ENCODE measurements around the gene STK32B.

The STK32B gene

DNA sequence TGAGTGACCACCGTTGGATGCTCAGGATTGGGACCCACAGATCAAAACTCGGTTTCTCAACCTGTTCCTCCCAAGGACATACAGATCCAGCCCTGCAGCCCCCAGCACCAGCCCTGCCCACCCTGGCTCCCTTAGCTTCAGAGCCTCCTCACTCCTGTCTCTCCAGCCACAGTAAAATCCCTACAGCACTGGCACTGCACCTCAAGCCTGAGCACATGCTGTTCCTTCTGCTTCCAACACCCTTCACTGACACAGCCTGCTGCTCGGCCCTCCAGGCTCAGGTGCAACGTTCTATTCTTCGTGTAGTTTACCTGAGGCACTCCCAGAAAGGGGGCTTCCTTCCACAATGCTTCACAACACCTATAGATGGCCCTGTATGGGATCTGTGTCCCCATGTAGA, 493.5 kb downstream of the STK32B start:
- CTCF ChIA-PET: no interaction called here
- POLR2A ChIA-PET: no interaction called here
- no peaks in the 10 kb centered on the region for H3K4me1 ChIP-seq (ENCODE audit: control insufficient read depth, insufficient read depth, low read length)

DNA sequence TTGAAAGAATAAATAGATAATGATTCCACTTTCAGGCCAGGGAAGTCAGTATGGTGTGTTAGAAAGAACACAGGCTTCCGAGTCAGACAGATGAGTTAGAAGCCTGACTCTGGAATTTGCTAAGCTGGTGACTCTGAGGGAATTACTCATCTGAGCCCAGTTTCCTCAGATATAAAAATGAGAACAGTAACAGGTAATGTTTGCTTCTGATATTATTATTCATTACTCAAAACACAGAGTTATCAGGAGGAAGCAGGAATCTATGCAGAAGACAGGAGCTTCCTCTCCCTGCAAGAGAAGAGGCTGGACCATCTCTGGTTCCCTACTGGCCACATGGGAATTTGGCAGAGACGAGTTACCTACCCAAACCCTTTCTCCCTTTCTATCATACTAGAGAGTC, 494.0 kb downstream of the STK32B start:
- no peak overlapping the region for H3K27ac ChIP-seq (ENCODE audit: extremely low read depth, low read depth, low read length)
- ChIA-PET CTCF (no interaction called here), POLR2A (no interaction called here)
- no peaks in the 10 kb centered on the region for H3K36me3 ChIP-seq (ENCODE audit: control insufficient read depth in 2 of 2, insufficient read depth in 1 of 2, low read length in 2 of 2)
- H3K4me1 ChIP-seq (ENCODE audit: control insufficient read depth, insufficient read depth, low read length): no peaks in the 10 kb centered on the region
- H3K9me3 ChIP-seq (ENCODE audit: control insufficient read depth, insufficient read depth, low read depth, low read length): no peaks in the 10 kb centered on the region
- no peak overlapping the region for H3K4me3 ChIP-seq (ENCODE audit: low read depth, low read length)
- TF ChIP-seq ZIC2 (tag by site-specific recombination; IDR thresholded peaks at IDR 0.05): no peak
- TF ChIP-seq, protein P1, sequence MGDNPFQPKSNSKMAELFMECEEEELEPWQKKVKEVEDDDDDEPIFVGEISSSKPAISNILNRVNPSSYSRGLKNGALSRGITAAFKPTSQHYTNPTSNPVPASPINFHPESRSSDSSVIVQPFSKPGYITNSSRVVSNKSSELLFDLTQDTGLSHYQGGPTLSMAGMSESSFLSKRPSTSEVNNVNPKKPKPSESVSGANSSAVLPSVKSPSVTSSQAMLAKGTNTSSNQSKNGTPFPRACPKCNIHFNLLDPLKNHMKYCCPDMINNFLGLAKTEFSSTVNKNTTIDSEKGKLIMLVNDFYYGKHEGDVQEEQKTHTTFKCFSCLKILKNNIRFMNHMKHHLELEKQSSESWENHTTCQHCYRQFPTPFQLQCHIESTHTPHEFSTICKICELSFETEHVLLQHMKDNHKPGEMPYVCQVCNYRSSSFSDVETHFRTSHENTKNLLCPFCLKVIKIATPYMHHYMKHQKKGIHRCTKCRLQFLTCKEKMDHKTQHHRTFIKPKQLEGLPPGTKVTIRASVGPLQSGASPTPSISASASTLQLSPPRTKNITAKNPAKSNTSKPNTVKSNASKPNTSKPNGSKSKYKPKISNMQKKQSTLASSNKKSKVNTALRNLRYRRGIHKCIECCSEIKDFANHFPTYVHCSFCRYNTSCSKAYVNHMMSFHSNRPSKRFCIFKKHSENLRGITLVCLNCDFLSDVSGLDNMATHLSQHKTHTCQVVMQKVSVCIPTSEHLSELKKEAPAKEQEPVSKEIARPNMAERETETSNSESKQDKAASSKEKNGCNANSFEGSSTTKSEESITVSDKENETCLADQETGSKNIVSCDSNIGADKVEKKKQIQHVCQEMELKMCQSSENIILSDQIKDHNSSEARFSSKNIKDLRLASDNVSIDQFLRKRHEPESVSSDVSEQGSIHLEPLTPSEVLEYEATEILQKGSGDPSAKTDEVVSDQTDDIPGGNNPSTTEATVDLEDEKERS (tag by site-specific recombination; IDR thresholded peaks at IDR 0.05): no peak
- no peak for TF ChIP-seq ZNF112 (tag by site-specific recombination; IDR thresholded peaks at IDR 0.05)
- TF ChIP-seq, protein P2, sequence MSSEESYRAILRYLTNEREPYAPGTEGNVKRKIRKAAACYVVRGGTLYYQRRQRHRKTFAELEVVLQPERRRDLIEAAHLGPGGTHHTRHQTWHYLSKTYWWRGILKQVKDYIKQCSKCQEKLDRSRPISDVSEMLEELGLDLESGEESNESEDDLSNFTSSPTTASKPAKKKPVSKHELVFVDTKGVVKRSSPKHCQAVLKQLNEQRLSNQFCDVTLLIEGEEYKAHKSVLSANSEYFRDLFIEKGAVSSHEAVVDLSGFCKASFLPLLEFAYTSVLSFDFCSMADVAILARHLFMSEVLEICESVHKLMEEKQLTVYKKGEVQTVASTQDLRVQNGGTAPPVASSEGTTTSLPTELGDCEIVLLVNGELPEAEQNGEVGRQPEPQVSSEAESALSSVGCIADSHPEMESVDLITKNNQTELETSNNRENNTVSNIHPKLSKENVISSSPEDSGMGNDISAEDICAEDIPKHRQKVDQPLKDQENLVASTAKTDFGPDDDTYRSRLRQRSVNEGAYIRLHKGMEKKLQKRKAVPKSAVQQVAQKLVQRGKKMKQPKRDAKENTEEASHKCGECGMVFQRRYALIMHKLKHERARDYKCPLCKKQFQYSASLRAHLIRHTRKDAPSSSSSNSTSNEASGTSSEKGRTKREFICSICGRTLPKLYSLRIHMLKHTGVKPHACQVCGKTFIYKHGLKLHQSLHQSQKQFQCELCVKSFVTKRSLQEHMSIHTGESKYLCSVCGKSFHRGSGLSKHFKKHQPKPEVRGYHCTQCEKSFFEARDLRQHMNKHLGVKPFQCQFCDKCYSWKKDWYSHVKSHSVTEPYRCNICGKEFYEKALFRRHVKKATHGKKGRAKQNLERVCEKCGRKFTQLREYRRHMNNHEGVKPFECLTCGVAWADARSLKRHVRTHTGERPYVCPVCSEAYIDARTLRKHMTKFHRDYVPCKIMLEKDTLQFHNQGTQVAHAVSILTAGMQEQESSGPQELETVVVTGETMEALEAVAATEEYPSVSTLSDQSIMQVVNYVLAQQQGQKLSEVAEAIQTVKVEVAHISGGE (tag by site-specific recombination; conservative IDR thresholded peaks at IDR 0.05; ENCODE audit: low read depth): no peak
- no peak for TF ChIP-seq HOXC10 (CRISPR knock-in tag; IDR thresholded peaks at IDR 0.05)
- no peak for TF ChIP-seq KLF7 (tag by site-specific recombination; IDR thresholded peaks at IDR 0.05; ENCODE audit: borderline replicate concordance)
- TF ChIP-seq ZNF24 (tag by site-specific recombination; IDR thresholded peaks at IDR 0.05): no peak
- no peak for TF ChIP-seq ZNF514 (tag by site-specific recombination; IDR thresholded peaks at IDR 0.05)
- TF ChIP-seq KLF9 (tag by site-specific recombination; IDR thresholded peaks at IDR 0.05; ENCODE audit: low read depth): no peak

More for the DNA sequence above, 493.5 kb downstream of the STK32B start:
- Histone ChIP-seq H3K27ac (ENCODE audit: extremely low read depth, low read depth, low read length) (no peak overlapping the region), H3K36me3 (ENCODE audit: control insufficient read depth in 2 of 2, insufficient read depth in 1 of 2, low read length in 2 of 2) (no peaks in the 10 kb centered on the region), H3K9me3 (ENCODE audit: control insufficient read depth, insufficient read depth, low read depth, low read length) (no peaks in the 10 kb centered on the region), H3K4me3 (ENCODE audit: low read depth, low read length) (no peak overlapping the region)
- TF ChIP-seq ZNF146 (tag by site-specific recombination; IDR thresholded peaks at IDR 0.05) (no peak), ZNF221 (tag by site-specific recombination; IDR thresholded peaks at IDR 0.05; ENCODE audit: borderline replicate concordance) (no peak), ZNF292 (tag by site-specific recombination; IDR thresholded peaks at IDR 0.05; ENCODE audit: borderline replicate concordance, low read depth) (no peak), ZNF391 (tag by site-specific recombination; IDR thresholded peaks at IDR 0.05; ENCODE audit: borderline replicate concordance, low read depth) (no peak), ZNF654 (tag by site-specific recombination; IDR thresholded peaks at IDR 0.05; ENCODE audit: low read depth) (no peak), ZNF660 (tag by site-specific recombination; IDR thresholded peaks at IDR 0.05) (no peak), ZNF19 (tag by site-specific recombination; IDR thresholded peaks at IDR 0.05; ENCODE audit: low read depth) (no peak), GLIS2 (tag by site-specific recombination; IDR thresholded peaks at IDR 0.05) (no peak), ZNF549 (tag by site-specific recombination; IDR thresholded peaks at IDR 0.05) (no peak), KLF9 (tag by site-specific recombination; IDR thresholded peaks at IDR 0.05; ENCODE audit: low read depth) (no peak)
- TF ChIP-seq, protein P3, sequence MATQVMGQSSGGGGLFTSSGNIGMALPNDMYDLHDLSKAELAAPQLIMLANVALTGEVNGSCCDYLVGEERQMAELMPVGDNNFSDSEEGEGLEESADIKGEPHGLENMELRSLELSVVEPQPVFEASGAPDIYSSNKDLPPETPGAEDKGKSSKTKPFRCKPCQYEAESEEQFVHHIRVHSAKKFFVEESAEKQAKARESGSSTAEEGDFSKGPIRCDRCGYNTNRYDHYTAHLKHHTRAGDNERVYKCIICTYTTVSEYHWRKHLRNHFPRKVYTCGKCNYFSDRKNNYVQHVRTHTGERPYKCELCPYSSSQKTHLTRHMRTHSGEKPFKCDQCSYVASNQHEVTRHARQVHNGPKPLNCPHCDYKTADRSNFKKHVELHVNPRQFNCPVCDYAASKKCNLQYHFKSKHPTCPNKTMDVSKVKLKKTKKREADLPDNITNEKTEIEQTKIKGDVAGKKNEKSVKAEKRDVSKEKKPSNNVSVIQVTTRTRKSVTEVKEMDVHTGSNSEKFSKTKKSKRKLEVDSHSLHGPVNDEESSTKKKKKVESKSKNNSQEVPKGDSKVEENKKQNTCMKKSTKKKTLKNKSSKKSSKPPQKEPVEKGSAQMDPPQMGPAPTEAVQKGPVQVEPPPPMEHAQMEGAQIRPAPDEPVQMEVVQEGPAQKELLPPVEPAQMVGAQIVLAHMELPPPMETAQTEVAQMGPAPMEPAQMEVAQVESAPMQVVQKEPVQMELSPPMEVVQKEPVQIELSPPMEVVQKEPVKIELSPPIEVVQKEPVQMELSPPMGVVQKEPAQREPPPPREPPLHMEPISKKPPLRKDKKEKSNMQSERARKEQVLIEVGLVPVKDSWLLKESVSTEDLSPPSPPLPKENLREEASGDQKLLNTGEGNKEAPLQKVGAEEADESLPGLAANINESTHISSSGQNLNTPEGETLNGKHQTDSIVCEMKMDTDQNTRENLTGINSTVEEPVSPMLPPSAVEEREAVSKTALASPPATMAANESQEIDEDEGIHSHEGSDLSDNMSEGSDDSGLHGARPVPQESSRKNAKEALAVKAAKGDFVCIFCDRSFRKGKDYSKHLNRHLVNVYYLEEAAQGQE (tag by site-specific recombination; IDR thresholded peaks at IDR 0.05): no peak
- TF ChIP-seq, protein P4, sequence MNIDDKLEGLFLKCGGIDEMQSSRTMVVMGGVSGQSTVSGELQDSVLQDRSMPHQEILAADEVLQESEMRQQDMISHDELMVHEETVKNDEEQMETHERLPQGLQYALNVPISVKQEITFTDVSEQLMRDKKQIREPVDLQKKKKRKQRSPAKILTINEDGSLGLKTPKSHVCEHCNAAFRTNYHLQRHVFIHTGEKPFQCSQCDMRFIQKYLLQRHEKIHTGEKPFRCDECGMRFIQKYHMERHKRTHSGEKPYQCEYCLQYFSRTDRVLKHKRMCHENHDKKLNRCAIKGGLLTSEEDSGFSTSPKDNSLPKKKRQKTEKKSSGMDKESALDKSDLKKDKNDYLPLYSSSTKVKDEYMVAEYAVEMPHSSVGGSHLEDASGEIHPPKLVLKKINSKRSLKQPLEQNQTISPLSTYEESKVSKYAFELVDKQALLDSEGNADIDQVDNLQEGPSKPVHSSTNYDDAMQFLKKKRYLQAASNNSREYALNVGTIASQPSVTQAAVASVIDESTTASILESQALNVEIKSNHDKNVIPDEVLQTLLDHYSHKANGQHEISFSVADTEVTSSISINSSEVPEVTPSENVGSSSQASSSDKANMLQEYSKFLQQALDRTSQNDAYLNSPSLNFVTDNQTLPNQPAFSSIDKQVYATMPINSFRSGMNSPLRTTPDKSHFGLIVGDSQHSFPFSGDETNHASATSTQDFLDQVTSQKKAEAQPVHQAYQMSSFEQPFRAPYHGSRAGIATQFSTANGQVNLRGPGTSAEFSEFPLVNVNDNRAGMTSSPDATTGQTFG (tag by site-specific recombination; IDR thresholded peaks at IDR 0.05; ENCODE audit: borderline replicate concordance): no peak
- TF ChIP-seq, protein P5, sequence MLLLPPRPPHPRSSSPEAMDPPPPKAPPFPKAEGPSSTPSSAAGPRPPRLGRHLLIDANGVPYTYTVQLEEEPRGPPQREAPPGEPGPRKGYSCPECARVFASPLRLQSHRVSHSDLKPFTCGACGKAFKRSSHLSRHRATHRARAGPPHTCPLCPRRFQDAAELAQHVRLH (tag by site-specific recombination; IDR thresholded peaks at IDR 0.05): no peak
- TF ChIP-seq, protein P6, sequence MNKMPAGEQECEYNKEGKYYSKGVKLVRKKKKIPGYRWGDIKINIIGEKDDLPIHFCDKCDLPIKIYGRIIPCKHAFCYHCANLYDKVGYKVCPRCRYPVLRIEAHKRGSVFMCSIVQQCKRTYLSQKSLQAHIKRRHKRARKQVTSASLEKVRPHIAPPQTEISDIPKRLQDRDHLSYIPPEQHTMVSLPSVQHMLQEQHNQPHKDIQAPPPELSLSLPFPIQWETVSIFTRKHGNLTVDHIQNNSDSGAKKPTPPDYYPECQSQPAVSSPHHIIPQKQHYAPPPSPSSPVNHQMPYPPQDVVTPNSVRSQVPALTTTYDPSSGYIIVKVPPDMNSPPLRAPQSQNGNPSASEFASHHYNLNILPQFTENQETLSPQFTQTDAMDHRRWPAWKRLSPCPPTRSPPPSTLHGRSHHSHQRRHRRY (tag by site-specific recombination; IDR thresholded peaks at IDR 0.05): no peak

All from HEK293 (cell line).